GM23248 (cell line): Measurements from ENCODE around the gene ATP2C1.

Experiments used
- EZH2 ChIP-seq: fragments of 200-600 bp; sonication (generic); IDR thresholded peaks from 2 replicates; pipeline ENCODE4 v1.6.1; 2018; ENCODE audit warnings: antibody characterized with exemption, mild to moderate bottlenecking; ENCODE audit not compliant: insufficient read depth, poor library complexity, severe bottlenecking
- EZH2phosphoT487 ChIP-seq: fragments of 200-600 bp; sonication (generic); IDR thresholded peaks from 2 replicates; pipeline ENCODE4 v1.6.1; 2018; ENCODE audit warnings: antibody characterized with exemption, moderate library complexity, mild to moderate bottlenecking, low read depth; ENCODE audit not compliant: insufficient read depth

- TF ChIP-seq EZH2: no peak
- no peak for TF ChIP-seq EZH2phosphoT487
Measured at GRCh38 chr3:131028844-131029243, 135.0 kb downstream of the ATP2C1 start.
